PFSK-1 (cell line): ENCODE measurements around the gene PAK1.

Source experiments
- FOXP2 ChIP-seq: optimal IDR thresholded peaks from 2 replicates; pipeline ENCODE3; 2011; ENCODE audit warnings: borderline replicate concordance, control low read depth, inconsistent platforms; ENCODE audit not compliant: insufficient read depth; ENCODE audit errors: extremely low read length, extremely low read depth
- POLR2AphosphoS5 ChIP-seq: IDR thresholded peaks from 2 replicates; pipeline ENCODE4 v1.6.1; 2012; ENCODE audit warnings: low read depth, mild to moderate bottlenecking, control low read depth, low read length, moderate library complexity
- SIN3A ChIP-seq: IDR thresholded peaks from 2 replicates; pipeline ENCODE4 v1.6.1; 2012; ENCODE audit warnings: mild to moderate bottlenecking, low read length, moderate library complexity, borderline replicate concordance; ENCODE audit not compliant: insufficient read depth
- TAF1 ChIP-seq: IDR thresholded peaks from 2 replicates; pipeline ENCODE4 v1.6.1; 2012; ENCODE audit warnings: low read length, control low read depth, borderline replicate concordance; ENCODE audit not compliant: insufficient read depth
- TF ChIP-seq, protein P1 (sequence below), 2 experiments: IDR thresholded peaks; 2 replicates each; pipeline versions ENCODE4 v1.6.1 to v1.8.0; 2011 to 2012; ENCODE audit warnings: low read depth in 2 of 2, low read length in 2 of 2, control low read depth in 1 of 2, inconsistent platforms in 1 of 2, mild to moderate bottlenecking in 1 of 2, moderate library complexity in 1 of 2; ENCODE audit not compliant: insufficient read depth in 1 of 2

The PAK1 gene

DNA sequence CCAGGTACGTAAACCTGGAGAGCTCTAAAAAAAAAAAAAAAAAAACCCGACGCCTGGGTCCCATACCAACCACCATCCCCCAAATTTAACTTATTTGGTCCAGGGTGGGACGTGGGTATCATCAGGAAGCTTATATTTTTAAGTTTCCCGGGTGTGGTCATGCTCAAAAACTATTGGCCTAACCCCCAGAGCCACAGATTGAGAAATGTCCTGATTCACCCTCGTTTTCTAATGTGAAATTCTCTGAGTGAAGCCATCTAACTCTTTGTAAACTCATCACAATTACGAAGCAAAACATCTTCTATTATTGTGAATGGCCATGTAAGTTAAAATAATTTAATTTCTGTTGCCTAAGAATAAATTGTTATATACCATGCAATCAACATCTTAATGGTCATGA lies 29.6 kb downstream of the PAK1 start:
- TF ChIP-seq TAF1, result no peak
- no peak for TF ChIP-seq POLR2AphosphoS5
- no peak for TF ChIP-seq FOXP2
- TF ChIP-seq, protein P1, sequence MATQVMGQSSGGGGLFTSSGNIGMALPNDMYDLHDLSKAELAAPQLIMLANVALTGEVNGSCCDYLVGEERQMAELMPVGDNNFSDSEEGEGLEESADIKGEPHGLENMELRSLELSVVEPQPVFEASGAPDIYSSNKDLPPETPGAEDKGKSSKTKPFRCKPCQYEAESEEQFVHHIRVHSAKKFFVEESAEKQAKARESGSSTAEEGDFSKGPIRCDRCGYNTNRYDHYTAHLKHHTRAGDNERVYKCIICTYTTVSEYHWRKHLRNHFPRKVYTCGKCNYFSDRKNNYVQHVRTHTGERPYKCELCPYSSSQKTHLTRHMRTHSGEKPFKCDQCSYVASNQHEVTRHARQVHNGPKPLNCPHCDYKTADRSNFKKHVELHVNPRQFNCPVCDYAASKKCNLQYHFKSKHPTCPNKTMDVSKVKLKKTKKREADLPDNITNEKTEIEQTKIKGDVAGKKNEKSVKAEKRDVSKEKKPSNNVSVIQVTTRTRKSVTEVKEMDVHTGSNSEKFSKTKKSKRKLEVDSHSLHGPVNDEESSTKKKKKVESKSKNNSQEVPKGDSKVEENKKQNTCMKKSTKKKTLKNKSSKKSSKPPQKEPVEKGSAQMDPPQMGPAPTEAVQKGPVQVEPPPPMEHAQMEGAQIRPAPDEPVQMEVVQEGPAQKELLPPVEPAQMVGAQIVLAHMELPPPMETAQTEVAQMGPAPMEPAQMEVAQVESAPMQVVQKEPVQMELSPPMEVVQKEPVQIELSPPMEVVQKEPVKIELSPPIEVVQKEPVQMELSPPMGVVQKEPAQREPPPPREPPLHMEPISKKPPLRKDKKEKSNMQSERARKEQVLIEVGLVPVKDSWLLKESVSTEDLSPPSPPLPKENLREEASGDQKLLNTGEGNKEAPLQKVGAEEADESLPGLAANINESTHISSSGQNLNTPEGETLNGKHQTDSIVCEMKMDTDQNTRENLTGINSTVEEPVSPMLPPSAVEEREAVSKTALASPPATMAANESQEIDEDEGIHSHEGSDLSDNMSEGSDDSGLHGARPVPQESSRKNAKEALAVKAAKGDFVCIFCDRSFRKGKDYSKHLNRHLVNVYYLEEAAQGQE (IDR thresholded peaks at IDR 0.05; ENCODE audit: insufficient read depth in 1 of 2, low read depth in 2 of 2, low read length in 2 of 2), result no peak
- no peak for TF ChIP-seq SIN3A

DNA sequence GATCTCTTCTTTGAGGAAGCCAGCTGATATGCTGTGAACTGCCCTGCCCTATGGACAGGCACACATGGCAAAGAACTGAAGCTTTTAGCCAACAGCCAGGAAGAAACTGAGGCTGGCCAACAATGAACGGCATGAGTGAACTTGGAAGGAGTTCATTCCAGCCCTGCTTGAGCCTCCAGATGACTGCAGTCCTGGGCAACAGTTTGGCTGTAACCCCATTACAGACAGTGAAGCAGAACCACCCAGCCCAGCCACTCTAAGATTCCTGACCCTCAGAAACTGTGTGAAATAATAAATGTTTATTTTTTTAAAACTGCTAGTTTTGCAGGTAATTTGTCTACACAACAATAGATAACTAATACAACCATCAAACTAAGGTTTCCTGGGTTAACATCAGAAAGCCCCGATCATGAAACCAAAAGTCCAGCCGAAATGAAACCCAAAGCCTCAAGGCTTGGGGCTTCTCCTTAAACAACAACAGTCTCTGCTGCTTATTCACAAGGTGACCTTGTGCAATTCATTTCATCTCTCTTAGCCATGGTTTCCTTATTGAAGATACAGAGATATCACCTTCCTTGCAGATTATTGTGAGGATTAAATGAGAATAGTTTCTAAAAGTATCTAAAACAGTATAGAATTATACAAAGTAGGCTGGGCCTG lies 31.4 kb downstream of the PAK1 start:
- TF ChIP-seq FOXP2 (no peak), SIN3A (no peak), TAF1 (no peak), POLR2AphosphoS5 (no peak)
- TF ChIP-seq, protein P1 (IDR thresholded peaks at IDR 0.05; ENCODE audit: insufficient read depth in 1 of 2, low read depth in 2 of 2, low read length in 2 of 2), result no peak

DNA sequence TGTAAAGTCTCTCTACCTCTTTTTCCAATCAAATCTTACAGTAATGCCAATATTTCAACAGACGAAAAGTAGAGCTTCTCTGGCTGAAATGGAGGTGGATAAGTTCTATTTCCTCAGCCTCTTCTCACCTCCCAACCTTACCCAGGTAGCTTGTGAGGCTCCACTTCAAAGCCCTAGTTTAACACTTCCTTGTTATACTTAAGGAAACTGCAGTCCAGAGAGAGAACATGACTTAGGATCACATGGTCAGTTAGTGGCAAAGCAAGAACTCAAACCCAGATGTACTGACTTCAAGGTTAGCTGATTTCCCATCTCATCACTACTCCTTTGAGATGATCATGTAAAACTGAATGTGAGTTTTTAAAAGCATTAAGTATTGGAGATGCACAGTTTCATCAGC lies 32.5 kb downstream of the PAK1 start:
- TF ChIP-seq TAF1, result no peak
- TF ChIP-seq, protein P1 (IDR thresholded peaks at IDR 0.05; ENCODE audit: insufficient read depth in 1 of 2, low read depth in 2 of 2, low read length in 2 of 2), result no peak
- TF ChIP-seq SIN3A, result no peak
- no peak for TF ChIP-seq POLR2AphosphoS5
- no peak for TF ChIP-seq FOXP2

DNA sequence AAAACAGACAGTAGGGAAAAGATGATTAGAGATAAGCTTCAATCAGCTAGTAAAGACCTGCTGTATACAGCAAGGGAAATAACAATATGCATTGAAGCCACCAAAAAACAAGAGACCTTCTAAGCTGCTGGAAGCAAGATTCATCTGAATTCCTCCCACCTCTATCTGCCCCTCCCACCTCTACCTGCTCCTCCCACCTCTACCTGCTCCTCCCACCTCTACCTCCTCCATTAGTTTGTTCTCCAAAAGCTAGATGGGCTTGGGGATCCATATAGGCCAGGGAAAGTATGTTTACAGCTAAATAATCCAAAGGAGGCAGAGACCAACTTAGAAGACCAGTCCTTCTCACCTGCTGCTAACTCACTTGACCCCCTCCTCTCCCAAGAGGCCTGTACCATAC lies 33.2 kb downstream of the PAK1 start:
- TF ChIP-seq TAF1 (no peak), POLR2AphosphoS5 (no peak), SIN3A (no peak), FOXP2 (no peak)
- TF ChIP-seq, protein P1 (IDR thresholded peaks at IDR 0.05; ENCODE audit: insufficient read depth in 1 of 2, low read depth in 2 of 2, low read length in 2 of 2), result no peak

DNA sequence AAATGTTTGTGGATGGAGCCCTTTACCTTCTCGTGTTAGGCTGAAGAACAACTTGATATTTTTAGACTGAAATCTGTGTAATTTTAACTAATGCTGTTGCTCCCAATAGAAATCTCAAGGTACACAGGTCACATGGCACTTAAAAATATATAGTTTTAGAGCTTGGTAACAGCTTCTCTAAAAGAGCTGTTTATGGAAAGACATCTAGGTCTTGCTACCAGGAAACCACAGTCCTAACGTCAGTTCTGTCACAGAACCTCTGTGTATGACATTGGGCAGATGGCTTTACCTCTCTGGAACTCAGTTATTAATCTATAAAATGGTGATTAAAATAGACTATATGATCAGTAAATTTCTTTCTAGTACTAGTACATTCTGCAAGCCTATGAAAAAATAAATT lies 35.4 kb downstream of the PAK1 start:
- no peak for TF ChIP-seq TAF1
- no peak for TF ChIP-seq SIN3A
- TF ChIP-seq FOXP2, result no peak
- TF ChIP-seq, protein P1 (IDR thresholded peaks at IDR 0.05; ENCODE audit: insufficient read depth in 1 of 2, low read depth in 2 of 2, low read length in 2 of 2), result no peak
- TF ChIP-seq POLR2AphosphoS5, result no peak
